Ecto neural progenitor cell (in vitro differentiated cells): Measurements from ENCODE around the gene AKAP6.

Source experiments
- DNase-seq: peaks from one replicate; pipeline ENCODE4 v3.0.0-alpha.2; 2018; ENCODE audit warnings: low spot score

AKAP6 gene

GRCh38 chr14:32478050-32478449 is 149.0 kb downstream of the AKAP6 start:
- no peak for DNase-seq

- DNase-seq, result no peak
Observed at GRCh38 chr14:32480337-32480736, 151.2 kb downstream of the AKAP6 start.

GRCh38 chr14:32481707-32482106 is 152.6 kb downstream of the AKAP6 start:
- DNase-seq, result no peak

- no peak for DNase-seq
Observed at GRCh38 chr14:32491416-32492016, 162.4 kb downstream of the AKAP6 start.

GRCh38 chr14:32492457-32492856 is 163.4 kb downstream of the AKAP6 start:
- DNase-seq, result no peak

GRCh38 chr14:32494609-32495434 is 165.7 kb downstream of the AKAP6 start:
- DNase-seq, result no peak

- DNase-seq, result no peak
Observed at GRCh38 chr14:32495435-32495734, 166.3 kb downstream of the AKAP6 start.

GRCh38 chr14:32497248-32497647 is 168.2 kb downstream of the AKAP6 start:
- no peak for DNase-seq

GRCh38 chr14:32507029-32507984 is 178.2 kb downstream of the AKAP6 start:
- no peak for DNase-seq

GRCh38 chr14:32508281-32508680 is 179.2 kb downstream of the AKAP6 start:
- no peak for DNase-seq

GRCh38 chr14:32509632-32510187 is 180.6 kb downstream of the AKAP6 start:
- DNase-seq, result no peak

GRCh38 chr14:32510815-32511214 is 181.7 kb downstream of the AKAP6 start:
- no peak for DNase-seq

- DNase-seq, result no peak
Observed at GRCh38 chr14:32512348-32512747, 183.2 kb downstream of the AKAP6 start.

- DNase-seq, result no peak
Observed at GRCh38 chr14:32512813-32513212, 183.7 kb downstream of the AKAP6 start.

- no peak for DNase-seq
Observed at GRCh38 chr14:32513571-32514009, 184.5 kb downstream of the AKAP6 start.

GRCh38 chr14:32514236-32514635 is 185.1 kb downstream of the AKAP6 start:
- DNase-seq, result no peak

- DNase-seq, result no peak
Observed at GRCh38 chr14:32514681-32515080, 185.6 kb downstream of the AKAP6 start.

GRCh38 chr14:32524609-32525375 is 195.7 kb downstream of the AKAP6 start:
- DNase-seq, result no peak

- DNase-seq, result no peak
Observed at GRCh38 chr14:32525591-32525990, 196.5 kb downstream of the AKAP6 start.

- DNase-seq, result no peak
Observed at GRCh38 chr14:32530800-32531199, 201.7 kb downstream of the AKAP6 start.

- no peak for DNase-seq
Observed at GRCh38 chr14:32531942-32532515, 202.9 kb downstream of the AKAP6 start.
